ENCODE data around the gene TPM2. TPM values are rescaled to one million over a fixed set of nuclear protein-coding genes. Genes with fewer than 3 reads are reported as not detected.

Gene TPM2
- total RNA-seq, 5 donors from 2014 or later (not counting 1 experiment from before 2014, with no cell fraction given), result 21.4 to 66.0 (median 57.5) TPM

GRCh38 chr9:35657546-35658136, 32.1 kb downstream of the TPM2 start, which contains the start of gene RMRP:
TSS of gene RMRP (minus strand) at chr9:35658019.
- peak within 1 kb of the TSS; percentile 96 to 99 for H3K27ac Mint-ChIP-seq
- 2% methylated on average over 33 of the region's 42 CpGs for WGBS (ENCODE audit: insufficient coverage)
- H3K9me3 ChIP-seq, result no peaks in the 10 kb centered on the region
- POLR2A ChIA-PET, result interaction anchor here in 1 of 2 donors (0.6 to 1.4 kb wide), 5 partner anchors 8 to 177 kb away, joined by 3 to 5 read pairs (median 4); no protein-coding TSS in a partner anchor
- peak within 1 kb of the TSS; percentile 99 for H3K27ac ChIP-seq (ENCODE audit: low read length)
- peak within 1 kb of the TSS; percentile 81 to 95 for H3K4me3 ChIP-seq (ENCODE audit: control insufficient read depth in 1 of 2, extremely low read depth in 1 of 2, low read length in 1 of 2)
- no peaks in the 10 kb centered on the region for H3K27me3 ChIP-seq (replicated peaks in 1 of 2; ENCODE audit: control insufficient read depth in 2 of 2, extremely low read depth in 1 of 2, insufficient read depth in 2 of 2, low read length in 1 of 2)
- H3K4me3 Mint-ChIP-seq, result peak within 1 kb of the TSS; percentile 84 to 93 (median 89)
- H3K9me3 Mint-ChIP-seq, result no peaks in the 10 kb centered on the region
- H3K27me3 Mint-ChIP-seq, result peaks cover 4 to 5% of the 10 kb centered on the region in 2 donors
- peaks cover 29 to 69% of the 10 kb centered on the region in 2 experiments for H3K4me1 ChIP-seq (ENCODE audit: control insufficient read depth in 1 of 2, extremely low read depth in 1 of 2, insufficient read depth in 2 of 2, low read length in 2 of 2)
- ATAC-seq (replicated peaks in 1 of 4), result peak; percentile 79 to 87 (median 81)
- peaks cover 23% of the 10 kb centered on the region for H3K36me3 Mint-ChIP-seq
- CTCF ChIA-PET, result interaction anchor here (0.5 to 7.1 kb wide), 27 partner anchors 8 to 528 kb away, joined by 3 to 122 read pairs (median 5); partner anchors contain the start of genes CREB3 (in 1 of the 2), TESK1 (in 1 of the 2), TLN1 (in 1 of the 2) and TPM2 (in 1 of the 2)
- peaks cover 0 to 14% of the 10 kb centered on the region in 2 donors for H3K36me3 ChIP-seq (ENCODE audit: control insufficient read depth in 2 of 2, extremely low read depth in 1 of 2, insufficient read depth in 1 of 2, low read length in 1 of 2)
- H3K4me1 Mint-ChIP-seq, result peaks cover 64 to 78% (median 67%) of the 10 kb centered on the region in 3 donors
- DNase-seq, result peak; percentile 58 to 95 (median 76)

GRCh38 chr9:35656831-35657545, 32.7 kb downstream of the TPM2 start:
- ATAC-seq (replicated peaks in 1 of 4), result no peak
- POLR2A ChIA-PET, result interaction anchor here (0.5 to 1.5 kb wide), 6 partner anchors 7 to 176 kb away, joined by 3 to 5 read pairs (median 4); no protein-coding TSS in a partner anchor

GRCh38 chr9:35656348-35656747, 33.4 kb downstream of the TPM2 start:
- Histone ChIP-seq H3K4me1 (ENCODE audit: control insufficient read depth in 1 of 2, extremely low read depth in 1 of 2, insufficient read depth in 2 of 2, low read length in 2 of 2) (peaks cover 20 to 67% of the 10 kb centered on the region in 2 experiments), H3K4me3 (ENCODE audit: control insufficient read depth in 1 of 2, extremely low read depth in 1 of 2, low read length in 1 of 2) (no peak overlapping the region), H3K27ac (ENCODE audit: low read length) (peak overlapping the region; percentile 99), H3K27me3 (replicated peaks in 1 of 2; ENCODE audit: control insufficient read depth in 2 of 2, extremely low read depth in 1 of 2, insufficient read depth in 2 of 2, low read length in 1 of 2) (no peaks in the 10 kb centered on the region), H3K36me3 (ENCODE audit: control insufficient read depth in 2 of 2, extremely low read depth in 1 of 2, insufficient read depth in 1 of 2, low read length in 1 of 2) (peaks cover 0 to 14% of the 10 kb centered on the region in 2 donors), H3K9me3 (no peaks in the 10 kb centered on the region)
- Mint-ChIP-seq H3K4me3 (peak overlapping the region; percentile 15 to 93 (median 89)), H3K36me3 (peaks cover 20% of the 10 kb centered on the region), H3K27ac (peak overlapping the region; percentile 96 to 99), H3K9me3 (no peaks in the 10 kb centered on the region), H3K27me3 (peaks cover 4 to 5% of the 10 kb centered on the region in 2 donors), H3K4me1 (peaks cover 60 to 75% (median 66%) of the 10 kb centered on the region in 3 donors)
- ChIA-PET CTCF (interaction anchor here (0.6 to 7.1 kb wide), 8 partner anchors 9 to 93 kb away, joined by 4 to 122 read pairs (median 10); no protein-coding TSS in a partner anchor), POLR2A (interaction anchor here (0.5 to 1.5 kb wide), 4 partner anchors 9 to 85 kb away, joined by 3 to 5 read pairs (median 4); no protein-coding TSS in a partner anchor)
- ATAC-seq (replicated peaks in 1 of 4) (no peak), DNase-seq (peak in 1 of 35 experiments; percentile 34)
- WGBS (ENCODE audit: insufficient coverage), result 88% methylated on average over 10 of the region's 17 CpGs

More at GRCh38 chr9:35656831-35657545, 32.7 kb downstream of the TPM2 start:
- peaks cover 59 to 74% (median 64%) of the 10 kb centered on the region in 3 donors for H3K4me1 Mint-ChIP-seq
- Histone ChIP-seq H3K4me3 (ENCODE audit: control insufficient read depth in 1 of 2, extremely low read depth in 1 of 2, low read length in 1 of 2) (peak overlapping the region; percentile 81 to 95), H3K27me3 (replicated peaks in 1 of 2; ENCODE audit: control insufficient read depth in 2 of 2, extremely low read depth in 1 of 2, insufficient read depth in 2 of 2, low read length in 1 of 2) (no peaks in the 10 kb centered on the region), H3K9me3 (no peaks in the 10 kb centered on the region), H3K27ac (ENCODE audit: low read length) (peak overlapping the region; percentile 99), H3K36me3 (ENCODE audit: control insufficient read depth in 2 of 2, extremely low read depth in 1 of 2, insufficient read depth in 1 of 2, low read length in 1 of 2) (peaks cover 0 to 14% of the 10 kb centered on the region in 2 donors), H3K4me1 (ENCODE audit: control insufficient read depth in 1 of 2, extremely low read depth in 1 of 2, insufficient read depth in 2 of 2, low read length in 2 of 2) (peaks cover 23 to 67% of the 10 kb centered on the region in 2 experiments)
- H3K36me3 Mint-ChIP-seq, result peaks cover 23% of the 10 kb centered on the region
- DNase-seq, result peak in 1 of 35 experiments; percentile 43
- no peaks in the 10 kb centered on the region for H3K9me3 Mint-ChIP-seq
- CTCF ChIA-PET, result interaction anchor here (0.5 to 7.1 kb wide), 20 partner anchors 9 to 527 kb away, joined by 3 to 122 read pairs (median 6); partner anchors contain the start of genes CREB3 (in 1 of the 2) and TLN1 (in 1 of the 2)
- peaks cover 4 to 5% of the 10 kb centered on the region in 2 donors for H3K27me3 Mint-ChIP-seq
- peak overlapping the region; percentile 84 to 93 (median 89) for H3K4me3 Mint-ChIP-seq
- H3K27ac Mint-ChIP-seq, result peak overlapping the region; percentile 96 to 99
- WGBS (ENCODE audit: insufficient coverage), result 41% methylated on average over 20 of the region's 25 CpGs

- Histone ChIP-seq H3K27ac (ENCODE audit: low read length) (no peak overlapping the region), H3K36me3 (ENCODE audit: control insufficient read depth in 2 of 2, extremely low read depth in 1 of 2, insufficient read depth in 1 of 2, low read length in 1 of 2) (no peaks in the 10 kb centered on the region), H3K27me3 (replicated peaks in 1 of 2; ENCODE audit: control insufficient read depth in 2 of 2, extremely low read depth in 1 of 2, insufficient read depth in 2 of 2, low read length in 1 of 2) (no peaks in the 10 kb centered on the region), H3K9me3 (no peaks in the 10 kb centered on the region), H3K4me3 (ENCODE audit: control insufficient read depth in 1 of 2, extremely low read depth in 1 of 2, low read length in 1 of 2) (no peak overlapping the region), H3K4me1 (ENCODE audit: control insufficient read depth in 1 of 2, extremely low read depth in 1 of 2, insufficient read depth in 2 of 2, low read length in 2 of 2) (peaks cover 14 to 63% of the 10 kb centered on the region in 2 experiments)
- H3K27me3 Mint-ChIP-seq, result peaks cover 4 to 5% of the 10 kb centered on the region in 2 donors
- no peak overlapping the region for H3K4me3 Mint-ChIP-seq
- peaks cover 3% of the 10 kb centered on the region for H3K36me3 Mint-ChIP-seq
- DNase-seq (no peak), ATAC-seq (replicated peaks in 1 of 4) (no peak)
- no peaks in the 10 kb centered on the region for H3K9me3 Mint-ChIP-seq
- ChIA-PET POLR2A (interaction anchor here in 1 of 2 donors (0.6 kb wide), 2 partner anchors 701 to 943 kb away, joined by 3 to 4 read pairs; no protein-coding TSS in a partner anchor), CTCF (no interaction called here)
- H3K4me1 Mint-ChIP-seq, result peaks cover 51 to 71% (median 53%) of the 10 kb centered on the region in 3 donors
- no CpG with 5 or more reads among the region's 2 CpGs for WGBS (ENCODE audit: insufficient coverage)
- H3K27ac Mint-ChIP-seq, result peak overlapping the region; percentile 63 to 77
Measured at GRCh38 chr9:35653611-35654010, 36.1 kb downstream of the TPM2 start.

- Histone ChIP-seq H3K27ac (ENCODE audit: low read length) (peak overlapping the region; percentile 46), H3K9me3 (no peaks in the 10 kb centered on the region), H3K4me1 (ENCODE audit: control insufficient read depth in 1 of 2, extremely low read depth in 1 of 2, insufficient read depth in 2 of 2, low read length in 2 of 2) (peaks cover 22 to 69% of the 10 kb centered on the region in 2 experiments), H3K36me3 (ENCODE audit: control insufficient read depth in 2 of 2, extremely low read depth in 1 of 2, insufficient read depth in 1 of 2, low read length in 1 of 2) (no peaks in the 10 kb centered on the region), H3K4me3 (ENCODE audit: control insufficient read depth in 1 of 2, extremely low read depth in 1 of 2, low read length in 1 of 2) (no peak overlapping the region), H3K27me3 (replicated peaks in 1 of 2; ENCODE audit: control insufficient read depth in 2 of 2, extremely low read depth in 1 of 2, insufficient read depth in 2 of 2, low read length in 1 of 2) (no peaks in the 10 kb centered on the region)
- WGBS (ENCODE audit: insufficient coverage), result no CpG with 5 or more reads among the region's 8 CpGs
- Mint-ChIP-seq H3K4me3 (no peak overlapping the region), H3K27me3 (peaks cover 1 to 3% of the 10 kb centered on the region in 2 donors), H3K9me3 (no peaks in the 10 kb centered on the region), H3K4me1 (peaks cover 55 to 77% (median 60%) of the 10 kb centered on the region in 3 donors), H3K36me3 (peaks cover 1% of the 10 kb centered on the region), H3K27ac (peak overlapping the region; percentile 63 to 88)
- ATAC-seq (replicated peaks in 1 of 4) (no peak), DNase-seq (no peak)
- ChIA-PET POLR2A (no interaction called here), CTCF (no interaction called here)
Measured at GRCh38 chr9:35652829-35653209, 36.9 kb downstream of the TPM2 start.
